Activated T-cell treated with anti-CD3 and anti-CD28 coated beads for 4 hours (primary cell): Measurements from ENCODE around the gene CHST15.
"Not testable (repeated sequence)": the region's sequence is repeated elsewhere in the genome, so short reads cannot be mapped to it uniquely, and the experiment has no call there.

Source experiments
- DNase-seq: peaks from one replicate; pipeline ENCODE4 v3.0.0-alpha.2; 2020

Gene CHST15

DNA sequence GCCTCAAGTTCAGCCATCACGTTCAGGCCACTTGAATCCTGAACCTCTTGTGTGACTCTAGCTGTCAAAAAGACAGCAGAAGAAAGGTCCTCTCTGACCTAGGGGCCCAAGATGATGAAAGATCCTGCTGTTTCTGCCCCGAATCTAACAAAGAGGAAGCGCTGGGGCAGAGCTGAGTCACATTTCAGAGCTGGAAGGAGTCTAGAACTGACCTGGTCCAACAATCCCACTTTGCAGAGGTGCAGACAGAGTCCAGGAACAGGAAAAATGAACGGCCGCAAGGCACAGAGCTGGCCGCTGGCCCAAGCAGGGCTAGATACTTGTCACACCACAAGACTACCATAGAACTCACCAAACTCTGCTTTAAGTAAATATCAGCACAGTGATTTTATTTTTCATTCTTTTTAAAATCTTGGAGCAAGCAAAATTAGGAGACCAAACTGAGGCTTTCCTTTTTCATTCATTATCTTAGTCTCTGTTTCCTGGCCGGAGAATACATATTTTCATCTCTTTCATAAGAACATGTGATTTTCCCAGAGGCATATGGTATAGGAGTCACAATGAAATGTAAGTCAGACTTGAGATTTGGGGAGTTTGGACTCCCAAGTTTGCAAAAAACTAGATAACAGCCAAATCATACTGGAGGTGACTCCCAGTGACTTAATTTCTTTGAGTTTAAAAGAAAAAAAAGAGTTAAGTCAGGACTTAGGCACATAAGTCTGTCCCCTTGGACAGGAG is 52.8 kb downstream of the CHST15 start:
- no peak for DNase-seq

DNA sequence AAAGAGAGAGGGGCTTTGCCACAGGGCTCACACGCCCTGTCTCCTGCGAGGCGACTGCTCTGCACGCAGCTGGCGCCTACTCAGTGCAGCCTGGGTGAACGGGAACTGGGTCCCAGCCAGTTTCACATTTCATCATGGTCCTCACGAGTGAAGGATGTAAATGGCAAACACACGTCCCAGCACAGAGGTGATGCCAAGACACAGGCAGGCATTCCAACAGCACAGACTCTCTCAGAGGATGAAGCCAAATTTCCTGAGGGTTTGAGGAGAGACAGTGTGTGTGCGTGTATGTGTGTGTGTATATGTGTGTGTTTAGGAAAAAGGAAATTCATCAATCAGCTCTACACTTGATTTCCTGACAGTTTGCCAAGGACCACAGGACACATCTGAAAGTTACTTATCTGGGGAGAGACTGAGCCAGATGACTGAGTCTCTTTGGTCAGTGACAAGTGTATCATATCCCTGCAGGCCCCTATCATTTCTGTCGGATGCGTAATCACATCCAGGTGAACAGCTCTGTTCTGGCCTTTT is 53.9 kb downstream of the CHST15 start:
- no peak for DNase-seq

DNA sequence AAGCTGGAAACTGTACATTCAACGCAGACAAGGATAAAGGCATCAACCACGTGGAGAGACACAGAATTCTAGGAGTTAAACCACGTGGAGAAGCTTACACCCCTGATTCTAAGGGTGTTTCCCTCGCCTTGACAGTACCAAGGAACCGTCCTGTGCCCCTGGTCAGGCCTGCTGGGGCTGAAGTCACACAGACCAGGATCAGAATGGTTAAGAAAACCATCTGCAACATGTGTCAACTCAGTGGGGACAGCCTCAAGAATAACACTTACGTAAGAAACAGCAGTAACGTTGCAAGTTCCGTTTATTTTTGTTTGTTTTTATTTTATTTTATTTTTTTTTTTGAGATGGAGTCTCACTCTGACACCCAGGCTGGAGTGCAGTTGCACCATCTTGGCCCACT is 55.6 kb downstream of the CHST15 start:
- DNase-seq = no peak

DNA sequence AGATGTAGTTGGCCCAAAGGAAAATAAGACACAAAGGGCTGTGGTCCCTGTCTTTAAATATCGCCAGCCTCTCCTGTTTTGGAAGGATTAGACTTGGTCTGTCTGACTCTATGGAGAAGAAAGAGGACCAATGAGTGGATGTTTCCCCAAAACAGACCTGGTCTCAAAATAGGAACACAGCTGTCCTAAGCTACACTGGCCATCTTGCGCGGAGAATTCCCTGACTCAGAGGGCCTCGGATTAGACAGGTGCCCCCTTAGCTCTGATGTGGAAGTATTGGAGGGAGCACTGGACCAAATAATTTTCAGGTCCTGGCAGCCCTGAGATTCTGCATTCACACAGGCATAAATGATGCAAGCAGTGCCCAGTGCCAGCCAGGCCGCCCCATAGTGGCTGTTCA is 56.1 kb downstream of the CHST15 start:
- no peak for DNase-seq

DNA sequence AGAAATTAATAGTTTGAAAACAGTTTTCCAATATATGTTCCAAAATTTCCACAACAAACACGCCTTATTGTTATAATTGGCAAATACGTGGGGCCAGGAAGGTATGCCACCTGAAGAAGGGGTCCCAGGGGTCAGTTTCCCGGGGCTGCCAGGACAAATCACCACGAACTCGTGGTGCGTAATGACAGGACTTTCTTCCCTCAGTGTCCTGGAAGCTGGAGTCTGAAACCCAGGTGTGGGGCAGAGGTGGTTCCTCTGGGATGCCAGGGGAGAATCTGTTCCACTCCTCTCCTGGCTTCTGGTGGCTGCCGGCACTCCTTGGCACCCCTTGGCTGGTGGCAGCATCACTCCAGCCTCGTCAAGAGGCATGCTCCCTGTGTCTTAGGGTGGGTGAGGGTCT is 56.7 kb downstream of the CHST15 start:
- DNase-seq = no peak

DNA sequence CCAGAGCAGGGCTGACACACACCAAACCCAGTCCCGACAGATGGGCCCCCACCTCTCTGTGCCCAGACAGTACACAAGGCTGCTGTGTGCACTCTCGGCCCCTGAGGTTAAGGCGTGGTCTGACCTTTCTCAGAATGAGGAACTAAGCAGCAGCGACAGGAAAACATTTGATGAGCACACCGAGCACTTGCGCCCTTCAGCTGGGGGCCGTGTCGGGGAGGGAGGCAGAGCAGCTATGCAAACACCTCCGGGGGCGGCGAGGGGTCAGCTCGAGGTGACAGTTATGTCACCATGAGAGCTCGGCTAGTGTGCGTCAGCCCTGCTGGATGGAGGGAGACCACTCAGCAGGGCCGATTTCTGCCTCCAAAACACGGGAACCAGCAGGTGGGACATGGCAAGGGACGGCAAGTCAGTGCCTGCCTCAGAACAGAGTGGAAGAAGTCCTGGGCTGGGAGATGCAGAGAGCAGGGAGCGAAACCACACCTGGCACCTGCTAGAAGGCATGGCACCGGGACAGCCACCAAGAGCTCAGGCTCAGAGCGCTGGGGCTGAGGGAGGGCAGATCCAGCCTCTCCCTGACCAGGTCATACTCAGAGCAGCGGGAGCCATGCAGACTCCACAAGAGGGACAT is 57.4 kb downstream of the CHST15 start:
- no peak for DNase-seq

DNA sequence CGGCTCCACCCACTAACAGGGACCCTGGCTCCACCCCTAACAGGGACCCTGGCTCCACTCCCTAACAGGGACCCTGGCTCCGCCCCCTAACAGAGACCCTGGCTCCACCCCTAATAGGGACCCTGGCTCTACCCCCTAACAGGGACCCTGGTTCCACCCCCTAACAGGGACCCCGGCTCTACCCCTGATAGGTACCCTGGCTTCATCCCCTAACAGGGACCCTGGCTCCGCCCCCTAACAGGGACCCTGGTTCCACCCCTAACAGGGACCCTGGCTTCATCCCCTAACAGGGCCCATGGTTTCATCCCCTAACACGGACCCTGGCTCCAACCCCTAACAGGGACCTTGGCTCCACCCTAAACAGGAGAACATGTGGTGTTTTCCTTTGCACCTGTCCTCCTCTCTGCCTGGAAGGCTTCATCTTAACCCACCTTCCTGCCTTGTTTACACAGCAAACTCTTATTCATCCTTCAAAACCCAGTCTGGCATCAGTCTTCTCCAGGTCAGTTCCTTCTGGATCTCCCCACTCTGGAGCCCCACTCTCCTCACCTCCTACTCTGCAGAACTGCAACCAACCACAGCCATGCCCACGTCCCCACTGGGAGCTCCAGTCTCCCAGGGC is 58.0 kb downstream of the CHST15 start:
- no peak for DNase-seq

DNA sequence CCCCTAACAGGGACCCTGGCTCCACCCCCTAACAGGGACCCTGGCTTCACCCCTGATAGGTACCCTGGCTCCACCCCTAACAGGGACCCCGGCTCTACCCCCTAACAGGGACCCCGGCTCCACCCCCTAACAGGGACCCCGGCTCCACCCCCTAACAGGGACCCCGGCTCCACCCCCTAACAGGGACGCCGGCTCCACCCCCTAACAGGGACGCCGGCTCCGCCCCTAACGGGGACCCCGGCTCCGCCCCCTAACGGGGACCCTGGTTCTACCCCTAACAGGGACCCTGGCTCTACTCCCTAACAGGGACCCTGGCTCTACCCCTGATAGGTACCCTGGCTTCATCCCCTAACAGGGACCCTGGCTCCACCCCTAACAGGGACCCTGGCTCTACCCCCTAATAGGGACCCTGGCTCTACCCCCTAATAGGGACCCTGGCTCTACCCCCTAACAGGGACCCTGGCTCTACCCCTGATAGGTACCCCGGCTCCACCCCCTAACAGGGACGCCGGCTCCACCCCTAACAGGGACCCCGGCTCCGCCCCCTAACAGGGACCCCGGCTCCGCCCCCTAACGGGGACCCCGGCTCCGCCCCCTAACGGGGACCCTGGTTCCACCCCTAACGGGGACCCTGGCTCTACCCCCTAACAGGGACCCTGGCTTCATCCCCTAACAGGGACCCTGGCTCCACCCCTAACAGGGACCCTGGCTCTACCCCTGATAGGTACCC is 58.7 kb downstream of the CHST15 start:
- not testable (repeated sequence) for DNase-seq

DNA sequence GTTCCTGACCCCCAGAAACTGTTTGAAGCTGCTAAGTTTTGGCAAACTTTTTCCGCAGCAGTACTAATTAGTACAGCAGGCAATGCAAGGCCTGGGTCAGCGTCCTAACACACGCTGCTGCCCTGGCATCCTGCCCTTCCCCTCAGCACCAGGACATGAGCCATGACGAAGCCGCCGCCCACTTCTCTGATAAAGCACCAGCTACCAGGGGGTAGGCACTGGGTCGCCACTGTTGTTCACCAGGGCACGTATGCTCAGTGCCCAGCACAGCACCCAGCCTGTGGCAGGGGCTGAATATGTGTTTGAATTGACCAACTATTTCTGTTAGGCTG is 59.5 kb downstream of the CHST15 start:
- no peak for DNase-seq

DNA sequence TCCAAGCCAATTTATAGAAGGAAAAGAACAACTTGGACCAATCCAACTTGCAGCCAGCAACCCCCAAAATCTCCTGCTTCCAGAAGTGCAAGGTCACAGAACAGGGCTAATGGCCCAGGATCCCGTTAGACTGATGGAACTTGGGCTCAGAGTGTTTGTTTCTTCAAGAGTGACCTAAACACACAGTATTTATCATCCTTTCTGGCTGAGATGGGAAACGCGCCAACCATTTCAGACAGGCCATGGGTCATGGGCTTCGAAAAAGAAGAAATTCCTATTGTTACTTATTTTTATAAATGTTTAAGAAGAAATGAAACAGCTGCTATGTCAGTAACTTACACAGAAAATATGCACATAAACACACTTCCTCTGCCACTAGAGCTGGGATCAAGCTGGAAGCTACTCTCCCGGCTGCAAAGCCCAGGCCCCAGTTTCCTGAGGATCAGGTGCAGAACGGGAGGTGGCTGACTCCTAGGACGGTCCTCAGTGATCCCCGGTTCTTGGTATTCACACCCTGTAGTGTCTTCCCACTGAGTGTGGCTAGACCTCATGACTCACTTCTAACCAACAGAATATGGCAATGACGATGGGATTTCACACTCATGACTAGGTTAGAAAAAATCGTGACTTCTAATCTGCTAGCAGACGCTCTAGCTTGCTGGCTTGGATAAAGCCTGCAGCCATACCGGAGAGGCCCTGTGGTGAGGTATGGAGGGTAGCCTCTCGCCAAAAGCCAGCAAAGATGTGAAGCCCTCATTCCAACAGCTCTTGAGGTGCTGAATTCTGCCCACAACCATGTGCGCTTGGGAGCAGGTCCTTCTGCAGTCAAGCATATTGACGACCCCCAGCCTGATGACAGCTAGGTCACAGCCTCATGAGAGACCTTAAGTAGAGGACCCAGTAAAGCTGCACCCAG is 60.2 kb downstream of the CHST15 start:
- no peak for DNase-seq

DNA sequence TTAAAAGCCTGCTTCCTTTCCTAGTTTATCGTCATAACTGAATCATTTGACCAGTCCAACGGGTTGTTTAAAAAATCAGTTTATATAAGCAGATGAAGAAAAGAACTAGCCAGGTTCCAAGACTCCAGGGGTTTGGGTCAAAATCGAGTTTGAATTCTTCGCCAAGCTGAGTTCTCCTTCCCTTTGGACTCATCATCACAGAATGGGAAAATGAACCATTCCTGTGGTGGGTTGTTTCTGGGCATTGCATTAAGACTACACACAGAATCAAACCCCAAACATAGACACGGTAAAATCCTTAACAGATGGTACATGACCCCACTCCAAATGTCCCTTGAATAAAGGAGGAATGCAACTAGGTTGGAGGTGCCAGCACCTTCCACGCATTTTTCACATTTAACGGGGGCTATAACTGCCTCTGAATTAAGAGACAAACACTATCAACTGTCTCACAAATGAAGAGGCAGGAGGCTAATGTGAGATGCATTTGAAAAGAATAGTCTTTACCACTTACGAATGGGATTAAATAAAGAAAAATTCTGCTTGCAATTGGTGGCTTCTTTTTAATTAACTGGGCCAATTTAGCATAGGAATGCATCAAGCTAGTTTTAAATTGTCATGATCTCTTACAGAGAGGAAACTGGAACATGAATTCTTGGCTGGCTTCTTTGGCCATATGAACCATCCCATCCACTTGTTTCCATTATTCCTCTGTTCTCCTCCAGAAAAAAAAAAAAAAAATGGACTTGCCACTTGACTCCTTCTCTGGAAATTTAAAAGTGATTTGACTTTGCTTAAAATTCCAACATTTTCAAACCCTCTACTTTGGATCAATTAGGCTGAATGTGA is 61.1 kb downstream of the CHST15 start:
- no peak for DNase-seq

DNA sequence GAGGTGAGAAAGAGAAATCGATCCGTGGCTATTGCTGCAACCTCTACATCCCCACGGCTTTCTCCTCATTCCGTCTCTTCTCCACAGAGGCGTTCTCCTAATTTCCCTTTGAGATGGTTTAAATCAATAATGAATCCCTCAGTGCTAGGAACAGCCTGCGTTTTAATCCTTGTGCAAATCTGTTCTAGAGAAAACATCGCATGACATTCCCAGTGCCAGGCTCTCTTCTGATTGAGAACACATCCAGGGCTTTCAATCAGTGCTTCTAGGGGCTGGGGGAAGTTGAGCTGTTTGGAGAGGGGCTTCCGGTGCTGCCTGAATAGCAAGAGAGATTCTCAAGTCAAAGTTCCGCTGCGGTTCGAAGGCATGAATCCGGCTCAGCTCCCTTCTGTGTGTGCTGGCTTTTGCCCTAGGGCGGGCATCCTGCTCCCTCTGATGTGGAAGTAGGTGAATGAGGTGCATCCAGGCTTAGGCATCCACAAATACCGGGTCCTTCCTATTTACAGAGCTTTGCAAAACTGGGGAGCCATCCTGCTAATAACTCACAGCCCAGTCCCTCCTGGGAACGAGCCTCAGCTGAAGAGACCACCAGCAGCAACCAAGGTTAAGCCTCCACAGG is 62.8 kb downstream of the CHST15 start:
- no peak for DNase-seq

DNA sequence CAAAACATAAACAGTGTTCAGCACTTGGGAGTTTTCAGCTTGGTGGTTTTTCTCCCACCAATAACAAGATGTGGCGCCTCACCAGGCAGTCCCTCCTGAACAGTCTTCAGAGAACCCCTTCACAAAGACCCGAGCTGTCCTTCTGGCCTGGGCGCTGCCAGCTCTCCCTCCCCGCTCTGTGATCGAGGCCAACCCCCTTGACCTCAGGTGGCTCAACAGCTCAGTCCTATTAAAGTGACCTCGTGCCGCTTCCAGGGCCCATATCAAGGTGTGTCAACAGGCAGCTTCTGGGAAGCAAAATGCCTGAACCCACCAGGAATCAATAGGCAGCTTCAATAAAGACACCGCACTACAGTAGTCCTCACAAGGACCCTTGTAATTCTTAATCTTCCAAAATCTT is 63.3 kb downstream of the CHST15 start:
- no peak for DNase-seq

DNA sequence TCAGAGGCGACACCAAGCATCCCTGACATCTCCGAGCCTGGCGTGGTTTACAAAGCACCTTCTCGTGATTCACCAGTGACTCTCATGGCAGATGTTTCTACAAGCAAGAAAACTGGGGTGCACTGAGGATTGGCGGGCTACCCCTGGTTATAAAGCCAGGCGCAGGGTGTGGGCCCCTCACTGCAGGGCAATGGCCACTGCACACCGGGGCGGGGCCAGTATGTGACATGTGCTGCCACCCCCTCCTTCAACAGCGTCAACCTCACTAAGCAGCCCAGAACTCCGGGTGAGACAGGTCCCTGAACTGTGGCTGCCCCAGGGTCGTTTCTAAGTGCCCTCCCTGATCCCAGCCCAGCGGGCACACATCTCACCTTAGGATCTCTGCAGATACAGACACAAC is 63.8 kb downstream of the CHST15 start:
- no peak for DNase-seq

DNA sequence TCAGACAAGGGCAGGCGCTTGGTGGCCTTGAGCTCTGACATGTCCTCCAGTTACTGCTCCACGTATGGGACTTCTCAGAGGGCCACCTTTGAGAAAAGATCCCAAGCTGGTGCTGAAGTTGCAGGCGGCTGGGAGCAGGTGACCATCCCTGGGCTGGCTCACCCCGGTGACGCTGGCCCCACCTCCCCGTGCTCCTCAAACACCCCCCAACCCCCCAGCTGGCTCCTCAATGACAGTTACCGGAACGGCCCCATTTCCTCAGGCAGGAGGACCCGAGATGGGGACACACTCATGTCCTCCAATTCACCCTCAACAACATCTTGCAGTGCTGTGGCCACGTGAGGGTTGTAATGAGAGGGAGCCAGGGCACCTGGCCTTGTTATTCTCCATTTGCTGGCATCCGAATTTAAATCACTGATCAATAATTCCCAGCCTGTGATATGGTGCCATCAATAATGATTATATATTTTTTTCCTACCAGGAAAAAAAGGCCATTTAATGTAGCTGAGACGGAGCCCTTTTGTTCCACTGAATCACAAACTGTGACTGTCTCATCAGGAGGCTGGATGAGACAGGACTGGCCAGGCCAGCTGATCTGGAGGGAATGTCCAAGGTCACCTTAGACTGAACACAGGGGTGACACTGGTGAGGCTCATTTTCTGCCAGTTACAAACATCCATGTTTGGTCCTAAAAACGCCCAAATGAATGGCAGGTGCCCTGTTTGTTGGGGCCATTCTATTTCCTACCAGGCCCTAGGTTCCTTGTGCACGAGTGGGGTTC is 64.5 kb downstream of the CHST15 start:
- DNase-seq = no peak

DNA sequence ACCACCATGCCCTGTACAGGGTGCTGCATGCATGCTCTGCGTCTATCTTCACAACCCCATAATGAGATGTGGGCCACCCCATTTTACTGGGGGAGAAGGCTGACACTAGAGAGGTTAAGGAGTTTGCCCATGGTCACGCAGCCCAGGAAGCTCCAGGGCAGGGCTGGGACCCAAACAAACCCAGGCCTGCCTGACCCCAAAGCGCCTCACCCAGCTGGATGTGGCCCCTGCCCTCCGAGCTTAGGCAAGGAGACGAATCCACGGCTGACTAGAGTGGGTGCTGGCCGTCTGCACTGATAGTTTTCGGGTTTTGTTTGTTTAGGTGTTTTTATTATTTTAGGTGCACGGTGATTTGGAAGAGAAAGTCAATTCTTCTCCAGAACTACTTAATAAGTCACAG is 65.7 kb downstream of the CHST15 start:
- no peak for DNase-seq

DNA sequence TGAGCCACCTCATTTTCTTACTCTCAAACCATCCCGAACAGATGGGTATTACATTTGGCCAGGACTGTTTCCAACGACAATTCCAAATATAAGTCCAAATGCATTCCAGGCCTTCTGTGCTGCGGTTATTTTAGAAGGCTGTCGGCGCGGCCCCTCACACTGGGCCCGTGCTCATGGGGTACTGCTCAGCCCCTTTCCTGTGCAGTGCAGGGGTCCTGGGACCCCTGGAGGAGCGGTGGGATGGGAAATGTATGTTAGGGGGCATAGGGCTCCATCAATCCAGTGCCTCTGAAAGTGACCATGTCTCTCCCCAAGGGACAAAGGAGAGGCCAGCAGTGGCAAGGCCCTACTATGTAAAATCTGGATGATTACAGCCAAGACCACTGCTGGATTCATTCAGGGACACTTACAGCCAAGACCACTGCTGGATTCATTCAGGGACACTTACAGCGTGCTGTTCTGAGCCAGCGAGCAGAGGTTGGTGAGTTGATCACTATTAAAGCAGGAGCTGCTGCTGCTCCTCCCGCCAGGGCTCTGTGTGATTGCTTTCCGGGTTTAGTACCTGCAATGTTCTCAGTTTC is 66.3 kb downstream of the CHST15 start:
- no peak for DNase-seq

DNA sequence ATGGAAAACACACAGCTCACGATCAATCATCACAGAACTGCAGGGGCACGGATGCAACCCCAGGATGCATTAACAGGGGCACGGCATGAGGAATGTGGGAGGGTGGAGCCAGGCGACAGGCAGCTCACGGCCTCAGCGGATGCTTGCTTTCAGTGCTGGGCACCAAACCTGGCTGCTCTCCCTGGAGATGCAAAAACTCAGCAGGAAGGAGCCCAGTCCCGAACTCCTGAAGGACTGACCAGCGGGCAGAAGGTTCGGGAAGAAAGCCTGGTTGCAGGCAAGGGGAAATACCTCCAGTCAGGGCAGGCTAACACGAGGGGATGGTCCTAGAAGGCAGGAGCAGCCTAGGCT is 66.8 kb downstream of the CHST15 start:
- DNase-seq = no peak

DNA sequence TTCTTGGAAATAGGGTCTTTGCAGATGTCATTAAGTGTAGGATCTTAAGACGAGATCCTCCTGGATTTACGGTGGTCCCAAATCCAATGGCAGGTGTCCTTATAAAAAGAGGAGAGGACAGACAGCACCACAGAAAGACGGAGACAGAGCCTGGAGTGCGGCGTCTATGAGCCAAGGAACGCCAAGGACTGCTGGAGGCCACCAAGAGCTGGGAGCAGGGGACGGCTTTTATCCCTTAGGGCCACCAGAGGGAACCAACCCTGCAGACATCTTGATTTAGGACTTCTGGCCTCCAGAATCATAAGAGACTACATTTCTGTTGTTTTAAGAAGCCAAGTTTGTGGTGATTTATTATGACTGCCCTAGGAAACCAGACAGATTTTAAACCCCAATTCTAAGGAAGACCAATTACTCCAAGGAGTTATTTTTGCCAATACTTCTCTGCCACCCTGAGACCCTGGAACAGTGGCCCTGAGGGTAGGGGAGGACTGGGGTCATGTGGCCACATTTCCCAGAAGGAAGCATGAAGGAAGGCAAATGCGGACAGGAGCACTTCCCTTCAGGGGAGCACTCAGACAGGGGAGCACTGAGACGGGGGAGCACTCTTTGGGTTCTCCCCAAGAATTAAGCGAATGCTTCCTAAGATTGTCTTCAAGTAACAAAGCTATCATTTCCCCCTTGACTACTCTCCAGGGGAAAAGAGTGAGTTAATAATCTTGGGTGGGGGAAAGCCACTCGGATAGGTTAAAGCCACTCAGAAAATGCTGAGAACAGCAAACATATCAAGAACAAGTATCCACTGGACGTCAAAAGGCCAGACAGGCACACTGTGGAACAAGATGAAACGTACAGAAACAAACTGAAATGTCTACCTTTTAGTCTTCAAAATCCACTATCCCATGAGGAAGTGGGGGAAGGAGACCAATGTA is 67.5 kb downstream of the CHST15 start:
- DNase-seq = no peak
